HCT116 (cell line): ENCODE measurements around the gene DPYSL5. TPM values are rescaled to one million over a fixed set of nuclear protein-coding genes. Genes with fewer than 3 reads are reported as not detected.

Experiments used
- ATAC-seq: fragments of 200-7000 bp; cut with Tn5 transposase; 2 replicates; pipeline ENCODE4 v1.9.1; 2020; ENCODE audit warnings: mild to moderate bottlenecking, moderate library complexity
- BruUV-seq: library from RNA; stranded (reverse); fragments of 400-500 nt; replicated peaks from 2 replicates; lab custom pipeline; 2021; lab: Mats Ljungman, UMichigan
- CTCF ChIA-PET: fragments of 300-600 bp; sonication (Branson Sonifier 250); formaldehyde crosslinking; loops from one replicate; lab custom pipeline; 2021; ENCODE audit warnings: antibody characterized with exemption; lab: Charles Lee
- POLR2A ChIA-PET: fragments of 300-600, 350-600 bp; sonication (Branson Sonifier 250); formaldehyde crosslinking; loops from one replicate; lab custom pipeline; 2021; ENCODE audit warnings: antibody characterized with exemption; lab: Charles Lee
- RAD21 ChIA-PET, 2 experiments: fragments of 300-600 bp; sonication (Branson Sonifier 250); formaldehyde crosslinking; loops; one replicate each; lab custom pipeline; 2023; ENCODE audit warnings: low total read pairs in 2 of 2; ENCODE audit not compliant: uncharacterized antibody in 2 of 2, unreplicated experiment in 2 of 2, low non-redundant PET in 1 of 2; lab: Charles Lee
- DNase-seq: peaks from one replicate; pipeline ENCODE4 v3.0.0-alpha.2; 2010; ENCODE audit warnings: low read depth, low spot score
- H2AFZ ChIP-seq: fragments of 200-600 bp; shearing (Covaris generic), sonication (generic); 2 replicates; pipeline ENCODE4 v1.6.1; 2017; ENCODE audit warnings: low read depth, mixed run types, mixed read lengths, antibody characterized with exemption, low read length; ENCODE audit not compliant: poor library complexity, severe bottlenecking
- H3K27ac ChIP-seq: 2 replicates; pipeline ENCODE4 v1.5.1; 2012; ENCODE audit warnings: low read depth, low read length
- H3K27me3 ChIP-seq: fragments of 200-600 bp; sonication (generic); 2 replicates; pipeline ENCODE4 v1.6.1; 2016; ENCODE audit warnings: mixed run types, low read length, mixed read lengths; ENCODE audit not compliant: insufficient read depth
- H3K36me3 ChIP-seq, 2 experiments: fragments of 200-500 bp in 1 of 2; fragments of 200-600 bp in 1 of 2; sonication (Bioruptor generic) in 1 of 2; sonication (generic) in 1 of 2; 2 replicates each; pipeline versions ENCODE4 v1.5.1 to v1.6.1; 2014 to 2016; ENCODE audit warnings: low read length in 2 of 2, inconsistent platforms in 1 of 2, mixed read lengths in 1 of 2, mixed run types in 1 of 2; ENCODE audit not compliant: insufficient read depth in 2 of 2, control insufficient read depth in 1 of 2
- H3K4me1 ChIP-seq, 2 experiments: fragments of 200-600 bp in 1 of 2; sonication (generic) in 1 of 2; 2 replicates each; pipeline versions ENCODE4 v1.5.1 to v1.6.1; 2012 to 2017; ENCODE audit warnings: low read length in 2 of 2, inconsistent platforms in 1 of 2, mild to moderate bottlenecking in 1 of 2, mixed read lengths in 1 of 2, mixed run types in 1 of 2, moderate library complexity in 1 of 2; ENCODE audit not compliant: insufficient read depth in 2 of 2, control insufficient read depth in 1 of 2
- H3K4me2 ChIP-seq: fragments of 200-600 bp; sonication (generic); 2 replicates; pipeline ENCODE4 v1.6.1; 2017; ENCODE audit warnings: mixed run types, low read length, mixed read lengths
- H3K4me3 ChIP-seq, 2 experiments: fragments of 200-600 bp in 1 of 2; sonication (generic) in 1 of 2; replicated peaks in 1 of 2; 2 replicates each; pipeline ENCODE4 v1.5.1; 2011 to 2016; ENCODE audit warnings: low read length in 2 of 2, control low read depth in 1 of 2, low read depth in 1 of 2, mild to moderate bottlenecking in 1 of 2, mixed read lengths in 1 of 2, mixed run types in 1 of 2
- H3K79me2 ChIP-seq: fragments of 200-600 bp; sonication (generic); 2 replicates; pipeline ENCODE4 v1.6.1; 2017; ENCODE audit warnings: mild to moderate bottlenecking, mixed run types, low read length, moderate library complexity, mixed read lengths; ENCODE audit not compliant: insufficient read depth
- H3K9ac ChIP-seq: fragments of 200-600 bp; sonication (generic); 2 replicates; pipeline ENCODE4 v1.6.1; 2016; ENCODE audit warnings: low read length, mixed read lengths
- H3K9me2 ChIP-seq: fragments of 200-600 bp; sonication (generic), shearing (Covaris generic); 2 replicates; pipeline ENCODE4 v1.6.1; 2017; ENCODE audit warnings: mixed run types, mild to moderate bottlenecking, moderate library complexity; ENCODE audit not compliant: insufficient read depth
- H3K9me3 ChIP-seq, 2 experiments: fragments of 200-500 bp in 1 of 2; fragments of 200-600 bp in 1 of 2; sonication (Bioruptor generic) in 1 of 2; sonication (generic) in 1 of 2; 2 replicates each; pipeline ENCODE4 v1.6.1; 2014 to 2017; ENCODE audit warnings: low read length in 2 of 2, mixed read lengths in 2 of 2, inconsistent platforms in 1 of 2, low read depth in 1 of 2, mild to moderate bottlenecking in 1 of 2, mixed run types in 1 of 2, moderate library complexity in 1 of 2; ENCODE audit not compliant: control insufficient read depth in 1 of 2, insufficient read depth in 1 of 2
- H4K20me1 ChIP-seq: fragments of 200-600 bp; sonication (generic), shearing (Covaris generic); 2 replicates; pipeline ENCODE4 v1.6.1; 2017; ENCODE audit warnings: mixed run types, mild to moderate bottlenecking, moderate library complexity; ENCODE audit not compliant: insufficient read depth
- CEBPB ChIP-seq: IDR thresholded peaks from 2 replicates; pipeline ENCODE4 v1.6.1; 2012; ENCODE audit warnings: low read depth
- EZH2 ChIP-seq: fragments of 200-600 bp; sonication (generic); IDR thresholded peaks from 2 replicates; pipeline ENCODE4 v1.6.1; 2017; ENCODE audit warnings: antibody characterized with exemption, mixed run types
- POLR2A ChIP-seq: IDR thresholded peaks from 2 replicates; pipeline ENCODE4 v1.7.0; 2011; ENCODE audit warnings: borderline replicate concordance; ENCODE audit not compliant: insufficient read depth, insufficient read length; ENCODE audit errors: extremely low read depth
- RAD21 ChIP-seq: IDR thresholded peaks from 2 replicates; pipeline ENCODE4 v1.6.1; 2012; ENCODE audit warnings: low read depth, mild to moderate bottlenecking
- REST ChIP-seq: IDR thresholded peaks from 2 replicates; pipeline ENCODE4 v1.6.1; 2012; ENCODE audit warnings: low read depth
- SP1 ChIP-seq: IDR thresholded peaks from 2 replicates; pipeline ENCODE4 v1.6.1; 2012; ENCODE audit warnings: low read depth
- TCF7L2 ChIP-seq: IDR thresholded peaks from 2 replicates; pipeline ENCODE4 v1.7.0; 2011; ENCODE audit warnings: borderline replicate concordance, inconsistent platforms; ENCODE audit not compliant: insufficient read depth, insufficient read length; ENCODE audit errors: extremely low read depth
- ZBTB33 ChIP-seq: IDR thresholded peaks from 2 replicates; pipeline ENCODE4 v1.6.1; 2011; ENCODE audit warnings: mild to moderate bottlenecking, low read length, moderate library complexity; ENCODE audit not compliant: insufficient replicate concordance; ENCODE audit errors: extremely low read depth
- intact Hi-C: fragments of 100-400 bp; cut with micrococcal nuclease; formaldehyde crosslinking; loops from 2 replicates; pipeline ENCODE4 v1.10.0; 2022
- total RNA-seq: library from RNA; stranded (reverse); gene quantifications from one replicate; pipeline ENCODE4 v1.2.1, GENCODE V29; 2021; ENCODE audit not compliant: unreplicated experiment

The DPYSL5 gene
- total RNA-seq, 1 experiment from 2014 or later, result 8.4 TPM

GRCh38 chr2:26861610-26862224, 13.8 kb downstream of the DPYSL5 start:
- ChIA-PET CTCF (interaction anchor here (1.4 kb wide), 2 partner anchors 16 to 61 kb away, joined by 4 to 6 read pairs; no protein-coding TSS in a partner anchor), POLR2A (no interaction called here), RAD21 (no interaction called here)
- no peak overlapping the region for H3K4me3 ChIP-seq
- no TSS peak for BruUV-seq
- H3K79me2 ChIP-seq, result no peaks in the 10 kb centered on the region
- TF ChIP-seq RAD21, result no peak
- TF ChIP-seq REST, result no peak
- TF ChIP-seq EZH2, result no peak
- no peak for TF ChIP-seq CEBPB
- TF ChIP-seq SP1, result no peak
- TF ChIP-seq ZBTB33, result no peak
- TF ChIP-seq TCF7L2, result no peak
- TF ChIP-seq POLR2A, result no peak
- H3K9me2 ChIP-seq, result no peaks in the 10 kb centered on the region
- no peak overlapping the region for H3K4me2 ChIP-seq
- H3K9ac ChIP-seq, result no peak overlapping the region
- H3K27me3 ChIP-seq, result no peaks in the 10 kb centered on the region
- no peak overlapping the region for H2AFZ ChIP-seq
- no peak for DNase-seq
- H3K9me3 ChIP-seq, result no peaks in the 10 kb centered on the region
- no peak for ATAC-seq
- H4K20me1 ChIP-seq, result no peaks in the 10 kb centered on the region; the same call in 1 of the 2 replicates
- no peak overlapping the region for H3K27ac ChIP-seq
- intact Hi-C loops, result no loop called here
- peaks cover 3 to 5% of the 10 kb centered on the region in 2 experiments; a peak in 2 of 4 replicates for H3K4me1 ChIP-seq
- no peaks in the 10 kb centered on the region for H3K36me3 ChIP-seq
